ENCODE measurements around the gene SLX9.
A peak's percentile ranks its signal among the peaks of the same experiment; 100 is the strongest.

The SLX9 gene

GRCh38 chr21:44919913-44920693, 19.7 kb upstream of the SLX9 start:
- peaks cover 67% of the 10 kb centered on the region for H3K27me3 ChIP-seq (ENCODE audit: insufficient read depth, low read length)
- no peak overlapping the region for H3K27ac ChIP-seq (ENCODE audit: low read depth, low read length)
- H3K9me3 ChIP-seq (ENCODE audit: insufficient read depth, low read depth, low read length), result no peaks in the 10 kb centered on the region
- H3K4me1 ChIP-seq (ENCODE audit: insufficient read depth, low read length), result 0 out of 2 replicates have a peak, but pooled peaks cover 4% of the 10 kb centered on the region
- no peaks in the 10 kb centered on the region for H3K36me3 ChIP-seq (ENCODE audit: insufficient read depth, low read length)
- no peak overlapping the region for H3K9ac ChIP-seq (ENCODE audit: low read depth, low read length)
- 81% methylated on average over 28 of the region's 28 CpGs for WGBS
- H3K4me3 ChIP-seq (ENCODE audit: low read length), result no peak overlapping the region; the same call in 1 of the 2 replicates

GRCh38 chr21:44920694-44921604, 18.9 kb upstream of the SLX9 start, which contains the start of gene ITGB2:
Gene ITGB2, minus strand, starts transcription at chr21:44920899. Its CDS starts 10,117 bp downstream, at chr21:44910782.
- no peak within 1 kb of the TSS for H3K9ac ChIP-seq (ENCODE audit: low read depth, low read length)
- H3K36me3 ChIP-seq (ENCODE audit: insufficient read depth, low read length), result no peaks in the 10 kb centered on the region
- peaks cover 67% of the 10 kb centered on the region for H3K27me3 ChIP-seq (ENCODE audit: insufficient read depth, low read length)
- no peak within 1 kb of the TSS for H3K27ac ChIP-seq (ENCODE audit: low read depth, low read length)
- 74% methylated on average over 29 of the region's 29 CpGs for WGBS
- no peak within 1 kb of the TSS; the same call in 1 of the 2 replicates for H3K4me3 ChIP-seq (ENCODE audit: low read length)
- H3K4me1 ChIP-seq (ENCODE audit: insufficient read depth, low read length), result 0 out of 2 replicates have a peak, but pooled peaks cover 4% of the 10 kb centered on the region
- no peaks in the 10 kb centered on the region for H3K9me3 ChIP-seq (ENCODE audit: insufficient read depth, low read depth, low read length)

- Histone ChIP-seq H3K9me3 (ENCODE audit: insufficient read depth, low read depth, low read length) (no peaks in the 10 kb centered on the region), H3K4me3 (ENCODE audit: low read length) (no peak overlapping the region), H3K9ac (ENCODE audit: low read depth, low read length) (no peak overlapping the region), H3K27me3 (ENCODE audit: insufficient read depth, low read length) (peaks cover 76% of the 10 kb centered on the region), H3K36me3 (ENCODE audit: insufficient read depth, low read length) (no peaks in the 10 kb centered on the region), H3K4me1 (ENCODE audit: insufficient read depth, low read length) (peaks cover 12% of the 10 kb centered on the region), H3K27ac (ENCODE audit: low read depth, low read length) (no peak overlapping the region)
- 93% methylated on average over 5 of the region's 5 CpGs for WGBS
Measured at GRCh38 chr21:44921928-44922327, 17.9 kb upstream of the SLX9 start.

GRCh38 chr21:44923480-44924084, 16.2 kb upstream of the SLX9 start:
- peaks cover 25% of the 10 kb centered on the region for H3K4me1 ChIP-seq (ENCODE audit: insufficient read depth, low read length)
- H3K27ac ChIP-seq (ENCODE audit: low read depth, low read length), result no peak overlapping the region
- no peak overlapping the region for H3K4me3 ChIP-seq (ENCODE audit: low read length)
- 93% methylated on average over 10 of the region's 10 CpGs for WGBS
- peaks cover 74% of the 10 kb centered on the region for H3K27me3 ChIP-seq (ENCODE audit: insufficient read depth, low read length)
- H3K36me3 ChIP-seq (ENCODE audit: insufficient read depth, low read length), result no peaks in the 10 kb centered on the region
- H3K9ac ChIP-seq (ENCODE audit: low read depth, low read length), result no peak overlapping the region
- H3K9me3 ChIP-seq (ENCODE audit: insufficient read depth, low read depth, low read length), result no peaks in the 10 kb centered on the region

GRCh38 chr21:44924606-44925377, 15.0 kb upstream of the SLX9 start:
- H3K9me3 ChIP-seq (ENCODE audit: insufficient read depth, low read depth, low read length), result no peaks in the 10 kb centered on the region
- no peak overlapping the region for H3K4me3 ChIP-seq (ENCODE audit: low read length)
- peaks cover 25% of the 10 kb centered on the region for H3K4me1 ChIP-seq (ENCODE audit: insufficient read depth, low read length)
- no peaks in the 10 kb centered on the region for H3K36me3 ChIP-seq (ENCODE audit: insufficient read depth, low read length)
- peaks cover 71% of the 10 kb centered on the region for H3K27me3 ChIP-seq (ENCODE audit: insufficient read depth, low read length)
- H3K27ac ChIP-seq (ENCODE audit: low read depth, low read length), result no peak overlapping the region
- 93% methylated on average over 10 of the region's 10 CpGs for WGBS
- H3K9ac ChIP-seq (ENCODE audit: low read depth, low read length), result no peak overlapping the region

- Histone ChIP-seq H3K4me3 (ENCODE audit: low read length) (no peak overlapping the region), H3K9ac (ENCODE audit: low read depth, low read length) (no peak overlapping the region), H3K27me3 (ENCODE audit: insufficient read depth, low read length) (peaks cover 71% of the 10 kb centered on the region), H3K27ac (ENCODE audit: low read depth, low read length) (no peak overlapping the region), H3K9me3 (ENCODE audit: insufficient read depth, low read depth, low read length) (no peaks in the 10 kb centered on the region), H3K36me3 (ENCODE audit: insufficient read depth, low read length) (no peaks in the 10 kb centered on the region), H3K4me1 (ENCODE audit: insufficient read depth, low read length) (peaks cover 25% of the 10 kb centered on the region)
- 93% methylated on average over 1 of the region's 1 CpG for WGBS
Measured at GRCh38 chr21:44925378-44925755, 14.5 kb upstream of the SLX9 start.

- peaks cover 71% of the 10 kb centered on the region for H3K27me3 ChIP-seq (ENCODE audit: insufficient read depth, low read length)
- no peaks in the 10 kb centered on the region for H3K9me3 ChIP-seq (ENCODE audit: insufficient read depth, low read depth, low read length)
- H3K27ac ChIP-seq (ENCODE audit: low read depth, low read length), result no peak overlapping the region
- peaks cover 21% of the 10 kb centered on the region for H3K4me1 ChIP-seq (ENCODE audit: insufficient read depth, low read length)
- H3K36me3 ChIP-seq (ENCODE audit: insufficient read depth, low read length), result no peaks in the 10 kb centered on the region
- WGBS, result 73% methylated on average over 23 of the region's 24 CpGs
- no peak overlapping the region for H3K4me3 ChIP-seq (ENCODE audit: low read length)
- H3K9ac ChIP-seq (ENCODE audit: low read depth, low read length), result no peak overlapping the region
Measured at GRCh38 chr21:44926331-44927101, 13.3 kb upstream of the SLX9 start.

GRCh38 chr21:44927259-44927586, 12.6 kb upstream of the SLX9 start:
- Histone ChIP-seq H3K27me3 (ENCODE audit: insufficient read depth, low read length) (peaks cover 72% of the 10 kb centered on the region), H3K9me3 (ENCODE audit: insufficient read depth, low read depth, low read length) (no peaks in the 10 kb centered on the region), H3K4me3 (ENCODE audit: low read length) (no peak overlapping the region), H3K36me3 (ENCODE audit: insufficient read depth, low read length) (no peaks in the 10 kb centered on the region), H3K27ac (ENCODE audit: low read depth, low read length) (no peak overlapping the region), H3K9ac (ENCODE audit: low read depth, low read length) (no peak overlapping the region), H3K4me1 (ENCODE audit: insufficient read depth, low read length) (peaks cover 21% of the 10 kb centered on the region)
- 7% methylated on average over 4 of the region's 4 CpGs for WGBS

- peaks cover 73% of the 10 kb centered on the region for H3K27me3 ChIP-seq (ENCODE audit: insufficient read depth, low read length)
- H3K36me3 ChIP-seq (ENCODE audit: insufficient read depth, low read length), result no peaks in the 10 kb centered on the region
- no peak overlapping the region for H3K9ac ChIP-seq (ENCODE audit: low read depth, low read length)
- H3K27ac ChIP-seq (ENCODE audit: low read depth, low read length), result no peak overlapping the region
- H3K4me3 ChIP-seq (ENCODE audit: low read length), result peak overlapping the region; percentile 35
- H3K9me3 ChIP-seq (ENCODE audit: insufficient read depth, low read depth, low read length), result no peaks in the 10 kb centered on the region
- 24% methylated on average over 15 of the region's 19 CpGs for WGBS
- peaks cover 21% of the 10 kb centered on the region for H3K4me1 ChIP-seq (ENCODE audit: insufficient read depth, low read length)
Measured at GRCh38 chr21:44927587-44928461, 12.0 kb upstream of the SLX9 start.

All from HUES64 (cell line).